SK-N-SH (cell line): ENCODE data around the gene KDM2A. TPM values are rescaled to one million over a fixed set of nuclear protein-coding genes. Genes with fewer than 3 reads are reported as not detected.

Source experiments
- CTCF ChIA-PET: fragments of 300-600, 350-600 bp; formaldehyde crosslinking; extraction: SDS; loops from one replicate; lab custom pipeline; 2021; lab: Yijun Ruan, JAX
- POLR2A ChIA-PET: fragments of 350-600 bp; sonication (Branson Sonifier 250); formaldehyde crosslinking; extraction: SDS; loops from one replicate; lab custom pipeline; 2020; ENCODE audit warnings: antibody characterized with exemption, inconsistent platforms; lab: Yijun Ruan, JAX
- DNase-seq: peaks from one replicate; pipeline ENCODE4 v3.0.0; 2012
- H2AFZ ChIP-seq: fragments of 200-600 bp; sonication (generic); 2 replicates; pipeline ENCODE4 v1.8.1; 2016; ENCODE audit warnings: antibody characterized with exemption, mild to moderate bottlenecking, low read depth
- H3F3A ChIP-seq: fragments of 200-600 bp; sonication (generic); replicated peaks from 2 replicates; pipeline ENCODE3; 2016; ENCODE audit warnings: antibody characterized with exemption, mild to moderate bottlenecking; ENCODE audit not compliant: insufficient read depth
- H3K27ac ChIP-seq, 2 experiments: fragments of 200-500 bp in 1 of 2; fragments of 200-600 bp in 1 of 2; sonication (Bioruptor generic) in 1 of 2; sonication (generic), shearing (Covaris generic) in 1 of 2; 2 replicates each; pipeline versions ENCODE4 v1.5.1 to v1.6.1; 2014 to 2016; ENCODE audit warnings: low read depth in 2 of 2, inconsistent platforms in 1 of 2, low read length in 1 of 2, mild to moderate bottlenecking in 1 of 2, mixed read lengths in 1 of 2
- H3K27me3 ChIP-seq: fragments of 200-600 bp; sonication (generic), shearing (Covaris generic); 2 replicates; pipeline ENCODE4 v1.6.1; 2016; ENCODE audit warnings: mixed run types; ENCODE audit not compliant: insufficient read depth
- H3K36me3 ChIP-seq, 2 experiments: fragments of 200-500 bp in 1 of 2; fragments of 200-600 bp in 1 of 2; sonication (Bioruptor generic) in 1 of 2; sonication (generic) in 1 of 2; replicated peaks in 1 of 2; 2 replicates each; pipeline versions ENCODE3 to v1.5.1; 2014 to 2016; ENCODE audit warnings: low read length in 1 of 2, mild to moderate bottlenecking in 1 of 2; ENCODE audit not compliant: insufficient read depth in 2 of 2, control insufficient read depth in 1 of 2
- H3K4me1 ChIP-seq, 2 experiments: fragments of 200-500 bp in 1 of 2; fragments of 200-600 bp in 1 of 2; sonication (Bioruptor generic) in 1 of 2; sonication (generic), shearing (Covaris generic) in 1 of 2; 2 replicates each; pipeline versions ENCODE4 v1.5.1 to v1.6.1; 2014 to 2016; ENCODE audit warnings: low read depth in 1 of 2, low read length in 1 of 2, mixed run types in 1 of 2; ENCODE audit not compliant: insufficient read depth in 2 of 2, control insufficient read depth in 1 of 2
- H3K4me2 ChIP-seq: fragments of 200-600 bp; sonication (generic), shearing (Covaris generic); 2 replicates; pipeline ENCODE4 v1.6.1; 2017; ENCODE audit warnings: mixed run types
- H3K4me3 ChIP-seq, 2 experiments: fragments of 200-500 bp in 1 of 2; fragments of 200-600 bp in 1 of 2; sonication (Bioruptor generic) in 1 of 2; sonication (generic), shearing (Covaris generic) in 1 of 2; 2 replicates each; pipeline versions ENCODE4 v1.5.1 to v1.8.1; 2014 to 2016; ENCODE audit warnings: low read depth in 2 of 2, inconsistent platforms in 1 of 2, low read length in 1 of 2, mild to moderate bottlenecking in 1 of 2, mixed read lengths in 1 of 2, moderate library complexity in 1 of 2
- H3K79me2 ChIP-seq: fragments of 200-600 bp; sonication (generic); 2 replicates; pipeline ENCODE4 v1.8.1; 2017; ENCODE audit warnings: mild to moderate bottlenecking; ENCODE audit not compliant: insufficient read depth
- H3K9ac ChIP-seq: fragments of 200-600 bp; sonication (generic); 2 replicates; pipeline ENCODE4 v1.6.1; 2017; ENCODE audit warnings: mixed run types
- H3K9me2 ChIP-seq: fragments of 200-600 bp; sonication (generic); 2 replicates; pipeline ENCODE4 v1.6.1; 2017; ENCODE audit warnings: mixed run types
- H3K9me3 ChIP-seq: fragments of 200-600 bp; sonication (generic); 2 replicates; pipeline ENCODE4 v1.6.1; 2017; ENCODE audit warnings: mixed run types, mild to moderate bottlenecking, moderate library complexity
- H4K20me1 ChIP-seq: fragments of 200-600 bp; sonication (generic); 2 replicates; pipeline ENCODE4 v1.6.1; 2017; ENCODE audit warnings: mild to moderate bottlenecking, mixed run types; ENCODE audit not compliant: insufficient read depth
- CHD2 ChIP-seq: fragments of 150-350 bp; IDR thresholded peaks from 2 replicates; pipeline ENCODE4 v1.6.1; 2018; ENCODE audit warnings: low read length; ENCODE audit not compliant: partially characterized antibody
- CTCF ChIP-seq: fragments of 200-600 bp; sonication (generic); IDR thresholded peaks from 2 replicates; pipeline ENCODE4 v1.6.1; 2017; ENCODE audit warnings: antibody characterized with exemption, mild to moderate bottlenecking, moderate library complexity
- FOXJ3 ChIP-seq: sonication (generic); formaldehyde crosslinking; IDR thresholded peaks from 2 replicates; pipeline ENCODE4 v1.5.1; 2020; ENCODE audit warnings: mild to moderate bottlenecking, missing genetic modification reagents
- MAX ChIP-seq: IDR thresholded peaks from 2 replicates; pipeline ENCODE4 v1.4.0; 2012; ENCODE audit warnings: low read depth
- MEF2A ChIP-seq: IDR thresholded peaks from 2 replicates; pipeline ENCODE4 v1.4.0; 2012; ENCODE audit warnings: low read depth, borderline replicate concordance
- NRF1 ChIP-seq: IDR thresholded peaks from 2 replicates; pipeline ENCODE4 v1.6.1; 2012; ENCODE audit warnings: low read depth, mild to moderate bottlenecking, low read length
- POLR2AphosphoS5 ChIP-seq: IDR thresholded peaks from 2 replicates; pipeline ENCODE4 v1.6.1; 2012; ENCODE audit warnings: low read depth, low read length
- RAD21 ChIP-seq: IDR thresholded peaks from 2 replicates; pipeline ENCODE4 v1.6.1; 2012; ENCODE audit warnings: mild to moderate bottlenecking, low read length
- SIN3A ChIP-seq: IDR thresholded peaks from 2 replicates; pipeline ENCODE4 v1.6.1; 2012; ENCODE audit warnings: low read depth, mild to moderate bottlenecking, low read length, moderate library complexity, borderline replicate concordance
- SMC3 ChIP-seq: IDR thresholded peaks from 2 replicates; pipeline ENCODE4 v1.6.1; 2012; ENCODE audit warnings: low read depth, low read length, improper control_type of control experiment
- TAF1 ChIP-seq: IDR thresholded peaks from 2 replicates; pipeline ENCODE4 v1.6.1; 2012; ENCODE audit warnings: low read depth, mild to moderate bottlenecking, low read length, moderate library complexity, borderline replicate concordance
- TEAD4 ChIP-seq: IDR thresholded peaks from 2 replicates; pipeline ENCODE4 v1.4.0; 2012; ENCODE audit warnings: mild to moderate bottlenecking, borderline replicate concordance; ENCODE audit not compliant: insufficient read depth
- YY1 ChIP-seq: IDR thresholded peaks from 2 replicates; pipeline ENCODE4 v1.4.0; 2012; ENCODE audit warnings: low read depth, mild to moderate bottlenecking
- WGBS: methylation state at CpG from one replicate; pipeline ENCODE4 v1.1.6; 2017; ENCODE audit warnings: low lambda C conversion rate; 5-methylcytosine and 5-hydroxymethylcytosine counted together
- polyA plus RNA-seq, 3 experiments: library from polyadenylated mRNA; depleted of rRNA; stranded (reverse); fragments of >200 nt; gene quantifications; 2 replicates each; pipeline ENCODE4 v1.2.3, GENCODE V29; 2012

The KDM2A gene
- 28.4 and 30.8 TPM in 2 replicates for polyA plus RNA-seq (2012; rRNA removed)
- 12.9 and 16.9 TPM in 2 replicates for polyA plus RNA-seq (2012; cell fraction: cytosol; rRNA removed)
- 77.9 and 95.3 TPM in 2 replicates for polyA plus RNA-seq (2012; cell fraction: nucleus; rRNA removed)

GRCh38 chr11:67118801-67119584 lies at the start of gene KDM2A:
Gene KDM2A (plus strand): TSS chr11:67119263. CDS start chr11:67121317, 2,054 bp downstream.
- H3K79me2 ChIP-seq: peaks cover 45% of the 10 kb centered on the region
- H3F3A ChIP-seq: peaks cover 17% of the 10 kb centered on the region
- H3K9me2 ChIP-seq: no peaks in the 10 kb centered on the region
- H3K4me3 ChIP-seq: peak within 1 kb of the TSS; percentile 82 to 100
- no peak for TF ChIP-seq FOXJ3 (CRISPR knock-in tag)
- no peak for TF ChIP-seq MEF2A
- 0 out of 2 replicates have a peak, but pooled peaks have one; percentile 18 for TF ChIP-seq MAX
- peak; percentile 21; the same call in 1 of the 2 replicates for TF ChIP-seq RAD21
- peak; percentile 74 for TF ChIP-seq POLR2AphosphoS5
- peak; percentile 90 for TF ChIP-seq TAF1
- no peak for TF ChIP-seq TEAD4
- peak; percentile 73 for TF ChIP-seq NRF1
- peak; percentile 52 for TF ChIP-seq SIN3A
- peak; percentile 94 for TF ChIP-seq YY1
- no peak for TF ChIP-seq CHD2
- H3K9ac ChIP-seq: peak within 1 kb of the TSS; percentile 84
- H3K4me2 ChIP-seq: peak within 1 kb of the TSS; percentile 77
- peak; percentile 100 for DNase-seq
- H3K36me3 ChIP-seq: peaks cover 0 to 12% of the 10 kb centered on the region in 2 experiments
- H2AFZ ChIP-seq: peak within 1 kb of the TSS; percentile 76; the same call in 1 of the 2 replicates
- H4K20me1 ChIP-seq: peaks cover 38% of the 10 kb centered on the region
- CTCF ChIA-PET: interaction anchor here (0.6 to 4.6 kb wide), 9 partner anchors 9 to 197 kb away, joined by 3 to 15 read pairs (median 3); no protein-coding TSS in a partner anchor
- POLR2A ChIA-PET: no interaction called here
- peaks cover 0 to 9% of the 10 kb centered on the region in 2 experiments; a peak in 3 of 4 replicates for H3K4me1 ChIP-seq
- no peaks in the 10 kb centered on the region for H3K27me3 ChIP-seq
- H3K27ac ChIP-seq: peak within 1 kb of the TSS; percentile 74 to 85
- WGBS: under 1% methylated on average over 31 of the region's 97 CpGs
- H3K9me3 ChIP-seq: no peaks in the 10 kb centered on the region

GRCh38 chr11:67071420-67072284 lies 47.4 kb upstream of the KDM2A start:
- Histone ChIP-seq H3K4me3 (peak overlapping the region in 1 of 2 experiments; percentile 44; a peak in 1 of 4 replicates), H3K9ac (no peak overlapping the region), H3K9me2 (no peaks in the 10 kb centered on the region), H3K79me2 (no peaks in the 10 kb centered on the region), H3K27me3 (no peaks in the 10 kb centered on the region), H3K4me2 (no peak overlapping the region), H3K27ac (no peak overlapping the region), H4K20me1 (no peaks in the 10 kb centered on the region), H2AFZ (no peak overlapping the region), H3F3A (peaks cover 4% of the 10 kb centered on the region), H3K9me3 (no peaks in the 10 kb centered on the region), H3K36me3 (no peaks in the 10 kb centered on the region), H3K4me1 (no peaks in the 10 kb centered on the region)
- WGBS: 84% methylated on average over 42 of the region's 53 CpGs
- ChIA-PET POLR2A (no interaction called here), CTCF (interaction anchor here (0.6 to 3.5 kb wide), 14 partner anchors 9 to 311 kb away, joined by 3 to 18 read pairs (median 4); no protein-coding TSS in a partner anchor)
- peak; percentile 93 for DNase-seq
- TF ChIP-seq RAD21 (peak; percentile 55), CTCF (peak; percentile 78), TAF1 (no peak), SMC3 (peak; percentile 63)
